Esophagus muscularis mucosa (tissue), 4 donors: Measurements from ENCODE around the gene LZTS2. TPM values are rescaled to one million over a fixed set of nuclear protein-coding genes. Genes with fewer than 3 reads are reported as not detected.

Experiments used
- DNase-seq: peaks from one replicate; pipeline ENCODE4 v3.0.0-alpha.2; 2017; ENCODE audit errors: extremely low spot score
- H3K27ac ChIP-seq, 4 donors: fragments of 200-600 bp; sonication (generic); replicated peaks in 1 of 4; 1 replicate in 3 of 4; 2 replicates in 1 of 4; pipeline ENCODE4 v1.5.1; 2016 to 2019; ENCODE audit warnings: mild to moderate bottlenecking in 1 of 4
- H3K27me3 ChIP-seq, 4 donors: fragments of 200-600 bp; sonication (generic); one replicate each; pipeline versions ENCODE4 v1.5.1 to v1.6.0; 2016 to 2019
- H3K36me3 ChIP-seq, 4 donors: fragments of 200-600 bp; sonication (generic); one replicate each; pipeline ENCODE4 v1.5.1; 2016 to 2019
- H3K4me1 ChIP-seq, 4 donors: fragments of 200-600 bp; sonication (generic); one replicate each; pipeline ENCODE4 v1.5.1; 2016 to 2019
- H3K4me3 ChIP-seq, 4 donors: fragments of 200-600 bp; sonication (generic); 1 replicate in 2 of 4; 2 replicates in 2 of 4; pipeline ENCODE4 v1.5.1; 2016 to 2019; ENCODE audit warnings: mild to moderate bottlenecking in 4 of 4, moderate library complexity in 1 of 4
- H3K9me3 ChIP-seq, 4 donors: fragments of 200-600 bp; sonication (generic); 1 replicate in 3 of 4; 2 replicates in 1 of 4; pipeline ENCODE4 v1.5.1; 2016 to 2019
- CTCF ChIP-seq, 3 experiments: fragments of 200-600 bp in 2 of 3; fragments of 450-650 bp in 1 of 3; sonication (generic) in 2 of 3; IDR thresholded peaks; one replicate each; pipeline ENCODE4 v1.5.1; 2017 to 2019; ENCODE audit warnings: antibody characterized with exemption in 3 of 3, mild to moderate bottlenecking in 2 of 3, moderate library complexity in 1 of 3
- EP300 ChIP-seq: sonication (generic); formaldehyde crosslinking; IDR thresholded peaks from one replicate; pipeline ENCODE4 v1.6.1; 2017; ENCODE audit warnings: antibody characterized with exemption
- POLR2A ChIP-seq: fragments of 450-650 bp; IDR thresholded peaks from one replicate; pipeline ENCODE4 v1.6.1; 2017; ENCODE audit warnings: antibody characterized with exemption, moderate library complexity, mild to moderate bottlenecking, low read depth
- POLR2AphosphoS5 ChIP-seq, 2 donors: sonication (generic); formaldehyde crosslinking; IDR thresholded peaks; one replicate each; pipeline ENCODE4 v1.6.1; 2017; ENCODE audit warnings: antibody characterized with exemption in 2 of 2
- WGBS: methylation state at CpG from one replicate; pipeline ENCODE4 v1.1.5; 2018; 5-methylcytosine and 5-hydroxymethylcytosine counted together
- intact Hi-C: fragments of 100-400 bp; cut with DNase I; formaldehyde crosslinking; loops from one replicate; pipeline ENCODE4 v1.15.1; 2023
- total RNA-seq, 4 donors: library from RNA; depleted of rRNA; stranded (reverse); fragments of >200 nt; gene quantifications; one replicate each; pipeline versions ENCODE4 v1.1.0 to v1.2.1, GENCODE V29; 2016

Gene LZTS2
- total RNA-seq, 4 donors from 2014 or later = 90.5 to 209 (median 162) TPM

- Histone ChIP-seq H3K9me3 (no peaks in the 10 kb centered on the region), H3K4me1 (peaks cover 7 to 25% (median 19%) of the 10 kb centered on the region in 4 donors), H3K4me3 (peak overlapping the region; percentile 53 to 73 (median 62)), H3K27me3 (peaks cover 0 to 5% (median 0%) of the 10 kb centered on the region in 4 donors), H3K27ac (no peak overlapping the region), H3K36me3 (peaks cover 0 to 27% (median 15%) of the 10 kb centered on the region in 4 donors)
- no peak for DNase-seq
- intact Hi-C loops = loop anchor here (10.0 kb wide), 1 partner anchor 46 kb away; no protein-coding TSS in a partner anchor
- 36% methylated on average over 9 of the region's 9 CpGs for WGBS
- no peak for TF ChIP-seq POLR2AphosphoS5 (IDR thresholded peaks at IDR 0.05)
- no peak for TF ChIP-seq POLR2A
- no peak for TF ChIP-seq CTCF (IDR thresholded peaks at IDR 0.05)
- TF ChIP-seq EP300 = no peak
These were observed 30.8 kb upstream of the LZTS2 start for GRCh38 chr10:100968863-100969186.

- intact Hi-C loops = loop anchor here (10.0 kb wide), 1 partner anchor 45 kb away; no protein-coding TSS in a partner anchor
- TF ChIP-seq CTCF (IDR thresholded peaks at IDR 0.05) (peak; percentile 54 to 71 (median 60)), EP300 (no peak)
- Histone ChIP-seq H3K9me3 (no peaks in the 10 kb centered on the region), H3K4me3 (peak within 1 kb of the TSS; percentile 53 to 73 (median 62)), H3K27ac (peak within 1 kb of the TSS in 1 of 4 donors; percentile 3), H3K27me3 (peaks cover 0 to 5% (median 0%) of the 10 kb centered on the region in 4 donors), H3K36me3 (peaks cover 0 to 21% (median 13%) of the 10 kb centered on the region in 4 donors), H3K4me1 (peaks cover 7 to 25% (median 19%) of the 10 kb centered on the region in 4 donors)
- 5% methylated on average over 28 of the region's 70 CpGs for WGBS
- DNase-seq = peak; percentile 90
These were observed 30.2 kb upstream of the LZTS2 start, which contains the start of gene SEMA4G for GRCh38 chr10:100969187-100970075. TSS of gene SEMA4G (plus strand) at chr10:100969504. CDS start at chr10:100972913, 3,409 bp downstream.

- WGBS = 54% methylated on average over 13 of the region's 13 CpGs
- H3K9me3 ChIP-seq = no peaks in the 10 kb centered on the region
- H3K4me1 ChIP-seq = peaks cover 7 to 25% (median 19%) of the 10 kb centered on the region in 4 donors
- DNase-seq = peak; percentile 88
- peaks cover 0 to 5% (median 0%) of the 10 kb centered on the region in 4 donors for H3K27me3 ChIP-seq
- no peak overlapping the region for H3K27ac ChIP-seq
- TF ChIP-seq POLR2A = no peak
- TF ChIP-seq POLR2AphosphoS5 (IDR thresholded peaks at IDR 0.05) = no peak
- TF ChIP-seq EP300 = no peak
- TF ChIP-seq CTCF (IDR thresholded peaks at IDR 0.05) = no peak
- intact Hi-C loops = no loop called here
- H3K36me3 ChIP-seq = peaks cover 0 to 13% (median 10%) of the 10 kb centered on the region in 4 donors
- H3K4me3 ChIP-seq = peak overlapping the region; percentile 53 to 73 (median 62)
These were observed 29.3 kb upstream of the LZTS2 start for GRCh38 chr10:100970076-100970913.

- no peaks in the 10 kb centered on the region for H3K9me3 ChIP-seq
- intact Hi-C loops = no loop called here
- 58% methylated on average over 3 of the region's 4 CpGs for WGBS
- peaks cover 7 to 25% (median 19%) of the 10 kb centered on the region in 4 donors for H3K4me1 ChIP-seq
- no peak overlapping the region for H3K27ac ChIP-seq
- H3K36me3 ChIP-seq = peaks cover 0 to 6% (median 2%) of the 10 kb centered on the region in 4 donors
- TF ChIP-seq POLR2A (no peak), POLR2AphosphoS5 (IDR thresholded peaks at IDR 0.05) (no peak), CTCF (IDR thresholded peaks at IDR 0.05) (no peak), EP300 (no peak)
- H3K4me3 ChIP-seq = no peak overlapping the region
- DNase-seq = no peak
- H3K27me3 ChIP-seq = peaks cover 0 to 5% (median 0%) of the 10 kb centered on the region in 4 donors
These were observed 28.4 kb upstream of the LZTS2 start for GRCh38 chr10:100970914-100971811.
